ENCODE data around the gene TRPC1. TPM values are rescaled to one million over a fixed set of nuclear protein-coding genes. Genes with fewer than 3 reads are reported as not detected.

The TRPC1 gene
- total RNA-seq, 4 donors from 2014 or later = 19.5 to 31.1 (median 23.2) TPM

- 90% methylated on average over 1 of the region's 1 CpG for WGBS
- Histone ChIP-seq H3K4me1 (no peaks in the 10 kb centered on the region), H3K4me3 (no peak overlapping the region), H3K36me3 (no peaks in the 10 kb centered on the region), H3K9me3 (no peaks in the 10 kb centered on the region), H3K27me3 (no peaks in the 10 kb centered on the region), H3K27ac (replicated peaks in 1 of 4) (no peak overlapping the region)
- intact Hi-C loops (cut with DNase I) = no loop called here
- DNase-seq (ENCODE audit: extremely low spot score) = no peak
- TF ChIP-seq POLR2A (IDR thresholded peaks at IDR 0.05; ENCODE audit: low read depth) = no peak
- TF ChIP-seq EP300 (IDR thresholded peaks at IDR 0.05) = no peak
- TF ChIP-seq POLR2AphosphoS5 (IDR thresholded peaks at IDR 0.05) = no peak
- TF ChIP-seq, protein P1, sequence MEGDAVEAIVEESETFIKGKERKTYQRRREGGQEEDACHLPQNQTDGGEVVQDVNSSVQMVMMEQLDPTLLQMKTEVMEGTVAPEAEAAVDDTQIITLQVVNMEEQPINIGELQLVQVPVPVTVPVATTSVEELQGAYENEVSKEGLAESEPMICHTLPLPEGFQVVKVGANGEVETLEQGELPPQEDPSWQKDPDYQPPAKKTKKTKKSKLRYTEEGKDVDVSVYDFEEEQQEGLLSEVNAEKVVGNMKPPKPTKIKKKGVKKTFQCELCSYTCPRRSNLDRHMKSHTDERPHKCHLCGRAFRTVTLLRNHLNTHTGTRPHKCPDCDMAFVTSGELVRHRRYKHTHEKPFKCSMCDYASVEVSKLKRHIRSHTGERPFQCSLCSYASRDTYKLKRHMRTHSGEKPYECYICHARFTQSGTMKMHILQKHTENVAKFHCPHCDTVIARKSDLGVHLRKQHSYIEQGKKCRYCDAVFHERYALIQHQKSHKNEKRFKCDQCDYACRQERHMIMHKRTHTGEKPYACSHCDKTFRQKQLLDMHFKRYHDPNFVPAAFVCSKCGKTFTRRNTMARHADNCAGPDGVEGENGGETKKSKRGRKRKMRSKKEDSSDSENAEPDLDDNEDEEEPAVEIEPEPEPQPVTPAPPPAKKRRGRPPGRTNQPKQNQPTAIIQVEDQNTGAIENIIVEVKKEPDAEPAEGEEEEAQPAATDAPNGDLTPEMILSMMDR (IDR thresholded peaks at IDR 0.05) = no peak
These were observed 113.7 kb downstream of the TRPC1 start for GRCh38 chr3:142837526-142837925.

DNA sequence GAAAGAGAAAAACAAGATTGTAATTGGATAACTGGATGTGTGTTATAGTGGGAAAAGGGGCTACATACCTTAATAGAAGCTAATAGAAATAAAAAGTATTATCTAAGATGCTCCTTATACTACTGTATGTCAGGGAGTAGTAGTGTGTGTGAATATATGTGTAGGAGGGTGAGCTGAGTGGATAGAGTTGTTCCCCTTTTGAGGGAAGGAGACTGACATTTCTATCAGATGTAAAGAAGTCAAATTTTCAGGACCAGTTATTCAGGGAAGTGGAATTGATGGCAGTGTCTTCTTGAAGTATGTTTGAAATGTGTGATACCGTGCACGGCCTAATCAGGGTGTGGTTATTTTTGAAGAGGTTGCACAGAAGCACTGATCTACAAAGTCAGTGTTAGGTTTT, 116.0 kb downstream of the TRPC1 start:
- Histone ChIP-seq H3K27ac (replicated peaks in 1 of 4) (no peak overlapping the region), H3K36me3 (no peaks in the 10 kb centered on the region), H3K4me1 (no peaks in the 10 kb centered on the region), H3K27me3 (no peaks in the 10 kb centered on the region), H3K4me3 (no peak overlapping the region), H3K9me3 (no peaks in the 10 kb centered on the region)
- DNase-seq (ENCODE audit: extremely low spot score) = no peak
- TF ChIP-seq POLR2AphosphoS5 (IDR thresholded peaks at IDR 0.05) = no peak
- no peak for TF ChIP-seq EP300 (IDR thresholded peaks at IDR 0.05)
- TF ChIP-seq, protein P1 (IDR thresholded peaks at IDR 0.05) = no peak
- no peak for TF ChIP-seq POLR2A (IDR thresholded peaks at IDR 0.05; ENCODE audit: low read depth)
- intact Hi-C loops (cut with DNase I) = no loop called here
- 90% methylated on average over 2 of the region's 2 CpGs for WGBS

GRCh38 chr3:142844339-142844977, 120.6 kb downstream of the TRPC1 start:
- WGBS = 67% methylated on average over 4 of the region's 4 CpGs
- Histone ChIP-seq H3K36me3 (peaks cover 0 to 3% (median 0%) of the 10 kb centered on the region in 4 donors), H3K9me3 (no peaks in the 10 kb centered on the region), H3K27ac (replicated peaks in 1 of 4) (no peak overlapping the region), H3K27me3 (no peaks in the 10 kb centered on the region), H3K4me3 (no peak overlapping the region), H3K4me1 (peaks cover 4 to 10% (median 5%) of the 10 kb centered on the region in 4 donors)
- no peak for DNase-seq (ENCODE audit: extremely low spot score)
- TF ChIP-seq EP300 (IDR thresholded peaks at IDR 0.05) (no peak), POLR2AphosphoS5 (IDR thresholded peaks at IDR 0.05) (no peak), POLR2A (IDR thresholded peaks at IDR 0.05; ENCODE audit: low read depth) (no peak)
- TF ChIP-seq, protein P1 (IDR thresholded peaks at IDR 0.05) = peak in 1 of 3 experiments; percentile 38
- intact Hi-C loops (cut with DNase I) = no loop called here

GRCh38 chr3:142846779-142847577, 123.1 kb downstream of the TRPC1 start:
- peaks cover 0 to 3% (median 0%) of the 10 kb centered on the region in 4 donors for H3K36me3 ChIP-seq
- no peaks in the 10 kb centered on the region for H3K9me3 ChIP-seq
- WGBS = 51% methylated on average over 2 of the region's 2 CpGs
- H3K27ac ChIP-seq (replicated peaks in 1 of 4) = no peak overlapping the region
- H3K4me3 ChIP-seq = no peak overlapping the region
- H3K4me1 ChIP-seq = peaks cover 4 to 10% (median 5%) of the 10 kb centered on the region in 4 donors
- H3K27me3 ChIP-seq = no peaks in the 10 kb centered on the region
- DNase-seq (ENCODE audit: extremely low spot score) = no peak
- TF ChIP-seq POLR2AphosphoS5 (IDR thresholded peaks at IDR 0.05) = no peak
- TF ChIP-seq POLR2A (IDR thresholded peaks at IDR 0.05; ENCODE audit: low read depth) = no peak
- intact Hi-C loops (cut with DNase I) = no loop called here

DNA sequence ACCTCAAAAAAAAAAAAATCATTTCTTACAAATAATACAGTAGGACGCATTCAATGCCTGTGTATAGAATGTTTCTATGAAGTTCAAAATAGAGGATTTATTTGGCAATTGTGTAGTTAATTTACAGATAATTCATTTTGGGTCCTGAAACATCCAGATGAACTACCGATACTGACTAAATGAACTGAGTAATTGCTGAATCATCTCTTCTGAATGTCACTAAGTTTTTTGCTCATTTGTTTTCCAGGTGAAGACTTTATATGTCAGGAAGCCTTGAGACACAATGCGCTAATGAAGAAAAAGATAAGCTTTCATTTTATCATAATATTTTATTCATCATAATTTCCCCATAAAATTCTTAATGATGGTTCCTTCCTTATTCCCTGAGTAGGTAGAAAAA, 125.3 kb downstream of the TRPC1 start:
- WGBS = 93% methylated on average over 3 of the region's 3 CpGs
- Histone ChIP-seq H3K4me1 (peaks cover 10 to 17% (median 12%) of the 10 kb centered on the region in 4 donors), H3K4me3 (no peak overlapping the region), H3K27me3 (no peaks in the 10 kb centered on the region), H3K36me3 (peaks cover 0 to 3% (median 0%) of the 10 kb centered on the region in 4 donors), H3K27ac (replicated peaks in 1 of 4) (no peak overlapping the region), H3K9me3 (no peaks in the 10 kb centered on the region)
- intact Hi-C loops (cut with DNase I) = no loop called here
- TF ChIP-seq POLR2A (IDR thresholded peaks at IDR 0.05; ENCODE audit: low read depth) = no peak
- TF ChIP-seq EP300 (IDR thresholded peaks at IDR 0.05) = no peak
- TF ChIP-seq, protein P1 (IDR thresholded peaks at IDR 0.05) = no peak
- TF ChIP-seq POLR2AphosphoS5 (IDR thresholded peaks at IDR 0.05) = no peak
- no peak for DNase-seq (ENCODE audit: extremely low spot score)
